OCI-LY7 (cell line): ENCODE results near the gene HOXD4. TPM values are rescaled to one million over a fixed set of nuclear protein-coding genes. Genes with fewer than 3 reads are reported as not detected.

Source experiments
- BruUV-seq: library from RNA; stranded (reverse); fragments of 400-500 nt; replicated peaks from 2 replicates; lab custom pipeline; 2021; lab: Mats Ljungman, UMichigan
- CTCF ChIA-PET: fragments of 300-600 bp; sonication (Branson Sonifier 250); formaldehyde crosslinking; loops from one replicate; lab custom pipeline; 2022; ENCODE audit warnings: antibody characterized with exemption; ENCODE audit not compliant: unreplicated experiment; lab: Charles Lee
- POLR2A ChIA-PET: fragments of 300-600 bp; sonication (Branson Sonifier 250); formaldehyde crosslinking; loops from one replicate; lab custom pipeline; 2022; ENCODE audit warnings: antibody characterized with exemption; lab: Charles Lee
- DNase-seq: peaks from one replicate; pipeline ENCODE4 v3.0.0-alpha.2; 2015; ENCODE audit warnings: low spot score
- H2AFZ ChIP-seq: fragments of 200-600 bp; sonication (generic), shearing (Covaris generic); 2 replicates; pipeline ENCODE4 v1.6.1; 2014; ENCODE audit warnings: mild to moderate bottlenecking, antibody characterized with exemption, low read length, moderate library complexity
- H3K27ac ChIP-seq: fragments of 200-600 bp; sonication (generic); 2 replicates; pipeline ENCODE4 v1.5.1; 2014; ENCODE audit warnings: mixed run types, low read depth, mild to moderate bottlenecking, moderate library complexity, low read length, inconsistent platforms; ENCODE audit not compliant: poor library complexity, severe bottlenecking
- H3K36me3 ChIP-seq: fragments of 200-600 bp; sonication (generic); 2 replicates; pipeline ENCODE4 v1.6.1; 2014; ENCODE audit warnings: mild to moderate bottlenecking, antibody characterized with exemption, low read length, moderate library complexity, mixed read lengths; ENCODE audit not compliant: insufficient read depth
- H3K4me1 ChIP-seq: fragments of 200-600 bp; sonication (generic); 2 replicates; pipeline ENCODE4 v1.5.1; 2014; ENCODE audit warnings: mild to moderate bottlenecking, low read length; ENCODE audit not compliant: insufficient read depth, poor library complexity, severe bottlenecking
- H3K4me2 ChIP-seq: fragments of 200-600 bp; sonication (generic); 2 replicates; pipeline ENCODE4 v1.6.1; 2014; ENCODE audit warnings: mild to moderate bottlenecking, low read length
- H3K4me3 ChIP-seq: fragments of 200-600 bp; sonication (generic); 2 replicates; pipeline ENCODE4 v1.5.1; 2014; ENCODE audit warnings: mild to moderate bottlenecking, low read depth, low read length; ENCODE audit not compliant: poor library complexity, severe bottlenecking
- H3K79me2 ChIP-seq: fragments of 200-600 bp; sonication (generic); 2 replicates; pipeline ENCODE4 v1.6.1; 2016; ENCODE audit warnings: low read depth, mild to moderate bottlenecking, low read length, moderate library complexity, mixed read lengths; ENCODE audit not compliant: insufficient read depth
- H3K9me2 ChIP-seq: fragments of 200-600 bp; sonication (generic); 2 replicates; pipeline ENCODE4 v1.6.1; 2016; ENCODE audit warnings: mild to moderate bottlenecking, low read length, mixed read lengths; ENCODE audit not compliant: insufficient read depth
- H3K9me3 ChIP-seq: fragments of 200-600 bp; sonication (generic); 2 replicates; pipeline ENCODE4 v1.6.1; 2014; ENCODE audit warnings: mild to moderate bottlenecking, mixed run types, low read length, mixed read lengths
- H4K20me1 ChIP-seq: fragments of 200-600 bp; sonication (generic); 2 replicates; pipeline ENCODE4 v1.6.1; 2014; ENCODE audit warnings: mild to moderate bottlenecking, antibody characterized with exemption, low read length, moderate library complexity, mixed read lengths; ENCODE audit not compliant: insufficient read depth
- EZH2phosphoT487 ChIP-seq: fragments of 200-600 bp; sonication (generic); IDR thresholded peaks from 2 replicates; pipeline ENCODE4 v1.6.1; 2018; ENCODE audit warnings: low read depth, borderline replicate concordance, mild to moderate bottlenecking, mixed run types, antibody characterized with exemption, low read length, moderate library complexity, mixed read lengths
- intact Hi-C: fragments of 100-400 bp; cut with micrococcal nuclease; formaldehyde crosslinking; loops from one replicate; pipeline ENCODE4 v1.10.0; 2022; ENCODE audit not compliant: unreplicated experiment
- total RNA-seq, 2 experiments: library from RNA; depleted of rRNA in 1 of 2; stranded (reverse); fragments of >200 nt in 1 of 2; shearing (Covaris generic) in 1 of 2; gene quantifications; 2 replicates each; pipeline ENCODE4 v1.2.3, GENCODE V29; 2014 to 2022
- TF ChIP-seq, protein P1 (sequence below): fragments of 200-600 bp; sonication (generic); conservative IDR thresholded peaks from 2 replicates; pipeline ENCODE4 v1.5.1; 2014; ENCODE audit warnings: mild to moderate bottlenecking, antibody characterized with exemption, low read length, moderate library complexity, mixed read lengths

The HOXD4 gene
- total RNA-seq, 2 experiments from 2014 or later, result not detected

DNA sequence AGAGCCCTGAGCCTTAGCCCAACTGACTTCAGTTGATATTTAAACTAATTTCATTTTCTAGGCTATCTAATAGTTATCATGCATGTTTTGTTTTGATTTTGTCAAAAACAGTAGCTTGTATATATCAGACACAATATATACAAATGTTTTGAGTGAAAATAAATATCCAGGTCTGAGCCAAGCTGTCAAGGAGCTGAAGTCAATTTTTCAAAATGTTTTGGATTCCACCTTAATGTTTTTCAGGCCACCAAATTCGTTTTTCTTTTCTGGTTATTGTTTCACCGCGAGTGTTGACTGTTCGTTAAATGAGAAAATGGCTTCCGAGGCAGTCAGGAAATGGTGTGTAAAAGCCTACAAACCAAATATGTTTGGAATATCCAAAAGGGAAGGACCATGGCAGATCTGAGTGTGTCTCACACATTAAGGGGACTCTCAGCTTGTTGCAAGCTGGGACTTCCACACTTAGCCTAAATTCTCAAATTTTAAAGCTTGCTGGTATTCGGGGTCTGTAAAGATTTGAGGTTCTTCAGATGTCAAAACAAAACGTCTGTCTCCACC, 49.0 kb upstream of the HOXD4 start:
- Histone ChIP-seq H2AFZ (no peak overlapping the region), H3K9me3 (no peaks in the 10 kb centered on the region), H3K4me3 (no peak overlapping the region), H3K4me1 (peaks cover 2% of the 10 kb centered on the region), H3K27ac (no peak overlapping the region), H3K36me3 (no peaks in the 10 kb centered on the region), H3K4me2 (no peak overlapping the region), H3K9me2 (no peaks in the 10 kb centered on the region), H4K20me1 (no peaks in the 10 kb centered on the region), H3K79me2 (no peaks in the 10 kb centered on the region)
- intact Hi-C loops, result no loop called here
- DNase-seq, result no peak
- no TSS peak for BruUV-seq
- ChIA-PET CTCF (no interaction called here), POLR2A (no interaction called here)
- TF ChIP-seq EZH2phosphoT487, result no peak
- TF ChIP-seq, protein P1, sequence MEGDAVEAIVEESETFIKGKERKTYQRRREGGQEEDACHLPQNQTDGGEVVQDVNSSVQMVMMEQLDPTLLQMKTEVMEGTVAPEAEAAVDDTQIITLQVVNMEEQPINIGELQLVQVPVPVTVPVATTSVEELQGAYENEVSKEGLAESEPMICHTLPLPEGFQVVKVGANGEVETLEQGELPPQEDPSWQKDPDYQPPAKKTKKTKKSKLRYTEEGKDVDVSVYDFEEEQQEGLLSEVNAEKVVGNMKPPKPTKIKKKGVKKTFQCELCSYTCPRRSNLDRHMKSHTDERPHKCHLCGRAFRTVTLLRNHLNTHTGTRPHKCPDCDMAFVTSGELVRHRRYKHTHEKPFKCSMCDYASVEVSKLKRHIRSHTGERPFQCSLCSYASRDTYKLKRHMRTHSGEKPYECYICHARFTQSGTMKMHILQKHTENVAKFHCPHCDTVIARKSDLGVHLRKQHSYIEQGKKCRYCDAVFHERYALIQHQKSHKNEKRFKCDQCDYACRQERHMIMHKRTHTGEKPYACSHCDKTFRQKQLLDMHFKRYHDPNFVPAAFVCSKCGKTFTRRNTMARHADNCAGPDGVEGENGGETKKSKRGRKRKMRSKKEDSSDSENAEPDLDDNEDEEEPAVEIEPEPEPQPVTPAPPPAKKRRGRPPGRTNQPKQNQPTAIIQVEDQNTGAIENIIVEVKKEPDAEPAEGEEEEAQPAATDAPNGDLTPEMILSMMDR, result no peak

DNA sequence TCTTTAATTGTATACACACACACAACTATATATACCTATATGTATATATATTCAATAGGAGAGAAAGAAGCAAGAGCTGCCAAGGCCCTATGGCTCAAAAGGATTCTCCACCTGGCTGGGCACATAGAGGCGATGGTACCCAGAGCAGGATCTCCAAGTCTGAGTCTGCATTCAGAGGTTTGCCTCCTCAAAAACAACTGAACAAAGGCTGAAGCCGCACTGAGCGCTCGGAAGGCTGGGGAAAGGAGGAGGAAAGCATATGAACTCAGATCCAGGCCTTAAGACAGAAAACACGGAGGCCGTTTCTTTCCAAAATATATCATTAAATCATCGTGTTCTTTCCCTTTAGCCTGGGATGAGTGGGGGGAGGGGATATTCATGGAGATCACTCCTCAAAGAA, 48.2 kb upstream of the HOXD4 start:
- Histone ChIP-seq H3K27ac (no peak overlapping the region), H3K36me3 (no peaks in the 10 kb centered on the region), H3K9me3 (no peaks in the 10 kb centered on the region), H3K4me1 (no peaks in the 10 kb centered on the region), H3K79me2 (no peaks in the 10 kb centered on the region), H3K4me3 (no peak overlapping the region), H2AFZ (no peak overlapping the region), H3K4me2 (no peak overlapping the region), H4K20me1 (no peaks in the 10 kb centered on the region), H3K9me2 (no peaks in the 10 kb centered on the region)
- no TSS peak for BruUV-seq
- TF ChIP-seq, protein P1, result no peak
- no peak for TF ChIP-seq EZH2phosphoT487
- POLR2A ChIA-PET, result no interaction called here
- DNase-seq, result no peak
- intact Hi-C loops, result no loop called here
- CTCF ChIA-PET, result no interaction called here

DNA sequence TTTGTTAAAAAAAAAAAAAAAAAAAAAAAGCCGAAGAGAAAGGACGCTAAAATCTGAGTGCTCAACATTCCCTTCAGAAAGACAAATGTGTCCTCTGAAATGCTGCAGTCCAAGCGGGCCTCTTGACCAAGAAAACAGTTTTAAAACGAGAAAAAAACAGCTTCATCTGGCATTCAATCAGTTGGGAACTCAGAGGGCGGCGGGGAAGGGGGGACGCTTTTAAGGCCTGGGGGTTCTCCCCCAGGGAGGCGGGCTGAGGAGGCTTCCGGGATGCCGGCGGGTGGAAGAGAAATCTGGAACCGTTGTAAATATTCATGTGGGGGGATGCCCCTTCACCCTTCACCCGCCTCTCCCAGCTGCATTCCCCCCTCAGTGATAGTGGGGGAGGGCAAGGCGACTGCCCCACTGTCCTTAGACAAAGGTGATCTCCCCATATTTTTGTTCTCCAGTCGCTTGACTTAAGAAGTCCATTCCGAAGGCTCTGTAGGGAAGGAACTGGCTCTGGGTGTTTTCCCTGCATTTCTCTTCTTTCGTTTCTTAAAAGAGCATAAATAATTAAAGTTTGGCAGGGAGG, 47.5 kb upstream of the HOXD4 start:
- no peaks in the 10 kb centered on the region for H3K9me3 ChIP-seq
- POLR2A ChIA-PET, result interaction anchor here (0.7 kb wide), 1 partner anchor 208 kb away, joined by 4 read pairs; no protein-coding TSS in a partner anchor
- no TSS peak for BruUV-seq

More for the DNA sequence above, 47.5 kb upstream of the HOXD4 start:
- no peak overlapping the region for H3K4me2 ChIP-seq
- intact Hi-C loops, result no loop called here
- no peaks in the 10 kb centered on the region for H4K20me1 ChIP-seq
- H2AFZ ChIP-seq, result no peak overlapping the region
- CTCF ChIA-PET, result no interaction called here
- no peaks in the 10 kb centered on the region for H3K79me2 ChIP-seq
- H3K4me1 ChIP-seq, result no peaks in the 10 kb centered on the region
- DNase-seq, result no peak
- TF ChIP-seq, protein P1, result no peak
- TF ChIP-seq EZH2phosphoT487, result no peak
- no peak overlapping the region for H3K27ac ChIP-seq
- H3K9me2 ChIP-seq, result no peaks in the 10 kb centered on the region
- H3K36me3 ChIP-seq, result no peaks in the 10 kb centered on the region
- no peak overlapping the region for H3K4me3 ChIP-seq
